Measurements from ENCODE around the gene RGS16. TPM values are rescaled to one million over a fixed set of nuclear protein-coding genes. Genes with fewer than 3 reads are reported as not detected.

Gene RGS16
- total and polyA plus RNA-seq, 4 donors, result 0.54 to 2.7 (median 0.83) TPM

DNA sequence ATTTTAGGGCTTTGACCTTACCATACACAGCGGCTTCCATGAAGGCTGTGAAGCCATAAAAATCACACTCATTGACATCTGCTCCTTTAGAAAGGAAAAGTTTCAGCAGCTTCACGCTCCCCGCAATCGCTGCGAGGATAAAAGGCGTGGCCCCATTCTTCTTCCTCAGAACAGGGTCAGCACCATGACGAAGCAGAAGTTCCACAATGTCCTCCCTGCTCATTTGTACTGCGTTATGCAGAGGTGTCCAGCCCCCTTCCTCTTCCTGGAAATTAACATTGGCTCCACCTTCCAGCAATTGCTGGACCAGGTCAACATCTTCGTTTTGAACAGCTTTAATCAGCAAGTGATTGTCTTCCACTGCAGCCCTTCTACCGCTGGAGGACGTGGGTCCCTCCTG is 17.8 kb downstream of the RGS16 start:
- no peak for TF ChIP-seq YY1 (IDR thresholded peaks at IDR 0.05)
- TF ChIP-seq HNF4A (conservative IDR thresholded peaks at IDR 0.05), result no peak
- no peak for TF ChIP-seq TAF1 (conservative IDR thresholded peaks at IDR 0.05)
- TF ChIP-seq, protein P1, sequence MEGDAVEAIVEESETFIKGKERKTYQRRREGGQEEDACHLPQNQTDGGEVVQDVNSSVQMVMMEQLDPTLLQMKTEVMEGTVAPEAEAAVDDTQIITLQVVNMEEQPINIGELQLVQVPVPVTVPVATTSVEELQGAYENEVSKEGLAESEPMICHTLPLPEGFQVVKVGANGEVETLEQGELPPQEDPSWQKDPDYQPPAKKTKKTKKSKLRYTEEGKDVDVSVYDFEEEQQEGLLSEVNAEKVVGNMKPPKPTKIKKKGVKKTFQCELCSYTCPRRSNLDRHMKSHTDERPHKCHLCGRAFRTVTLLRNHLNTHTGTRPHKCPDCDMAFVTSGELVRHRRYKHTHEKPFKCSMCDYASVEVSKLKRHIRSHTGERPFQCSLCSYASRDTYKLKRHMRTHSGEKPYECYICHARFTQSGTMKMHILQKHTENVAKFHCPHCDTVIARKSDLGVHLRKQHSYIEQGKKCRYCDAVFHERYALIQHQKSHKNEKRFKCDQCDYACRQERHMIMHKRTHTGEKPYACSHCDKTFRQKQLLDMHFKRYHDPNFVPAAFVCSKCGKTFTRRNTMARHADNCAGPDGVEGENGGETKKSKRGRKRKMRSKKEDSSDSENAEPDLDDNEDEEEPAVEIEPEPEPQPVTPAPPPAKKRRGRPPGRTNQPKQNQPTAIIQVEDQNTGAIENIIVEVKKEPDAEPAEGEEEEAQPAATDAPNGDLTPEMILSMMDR (IDR thresholded peaks at IDR 0.05; ENCODE audit: low read depth, low read length, missing input control), result no peak
- TF ChIP-seq, protein P2, sequence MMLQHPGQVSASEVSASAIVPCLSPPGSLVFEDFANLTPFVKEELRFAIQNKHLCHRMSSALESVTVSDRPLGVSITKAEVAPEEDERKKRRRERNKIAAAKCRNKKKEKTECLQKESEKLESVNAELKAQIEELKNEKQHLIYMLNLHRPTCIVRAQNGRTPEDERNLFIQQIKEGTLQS (IDR thresholded peaks at IDR 0.05), result no peak
- TF ChIP-seq RAD21 (IDR thresholded peaks at IDR 0.05), result no peak
- Histone ChIP-seq H3K4me1 (ENCODE audit: control insufficient read depth in 4 of 4, insufficient read depth in 4 of 4, low read length in 3 of 4) (peaks cover 0 to 12% (median 0%) of the 10 kb centered on the region in 4 donors), H3K27ac (ENCODE audit: low read depth in 1 of 2, low read length in 2 of 2) (no peak overlapping the region), H3K36me3 (ENCODE audit: control insufficient read depth in 4 of 4, insufficient read depth in 3 of 4, low read depth in 1 of 4, low read length in 3 of 4) (peaks cover 0 to 6% (median 2%) of the 10 kb centered on the region in 4 donors), H3K27me3 (ENCODE audit: control insufficient read depth in 4 of 4, insufficient read depth in 4 of 4, low read length in 3 of 4) (no peaks in the 10 kb centered on the region), H3K9ac (ENCODE audit: low read depth in 1 of 2, low read length in 2 of 2) (no peak overlapping the region), H3K4me3 (ENCODE audit: low read depth in 1 of 3, low read length in 3 of 3) (no peak overlapping the region), H3K9me3 (ENCODE audit: control insufficient read depth in 4 of 4, low read length in 3 of 4) (no peaks in the 10 kb centered on the region)
- no peak for DNase-seq (ENCODE audit: low spot score)
- WGBS, result 95% methylated on average over 11 of the region's 11 CpGs

DNA sequence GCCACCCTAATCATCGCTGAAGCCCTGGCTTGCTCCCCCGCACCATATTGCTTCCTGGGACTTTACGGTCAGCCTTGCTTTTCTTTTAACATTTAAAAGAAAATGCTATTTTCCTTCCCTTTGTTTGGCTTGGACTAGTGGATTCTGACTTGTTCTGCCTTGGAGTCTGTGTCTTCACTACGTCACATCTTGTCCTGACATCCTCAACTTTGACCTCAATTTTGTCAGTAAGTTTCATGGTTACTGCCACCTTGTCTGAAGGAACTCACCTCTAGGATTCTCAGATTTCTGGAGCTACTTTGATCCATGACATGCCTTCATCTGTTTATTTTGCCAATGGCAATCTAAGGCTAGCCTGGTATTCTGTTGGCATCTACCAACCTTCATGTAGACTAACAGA is 19.4 kb downstream of the RGS16 start:
- Histone ChIP-seq H3K9me3 (ENCODE audit: control insufficient read depth in 4 of 4, low read length in 3 of 4) (no peaks in the 10 kb centered on the region), H3K27me3 (ENCODE audit: control insufficient read depth in 4 of 4, insufficient read depth in 4 of 4, low read length in 3 of 4) (no peaks in the 10 kb centered on the region), H3K9ac (ENCODE audit: low read depth in 1 of 2, low read length in 2 of 2) (no peak overlapping the region), H3K4me3 (ENCODE audit: low read depth in 1 of 3, low read length in 3 of 3) (no peak overlapping the region), H3K36me3 (ENCODE audit: control insufficient read depth in 4 of 4, insufficient read depth in 3 of 4, low read depth in 1 of 4, low read length in 3 of 4) (peaks cover 0 to 18% (median 11%) of the 10 kb centered on the region in 4 donors), H3K4me1 (ENCODE audit: control insufficient read depth in 4 of 4, insufficient read depth in 4 of 4, low read length in 3 of 4) (peaks cover 0 to 12% (median 0%) of the 10 kb centered on the region in 4 donors), H3K27ac (ENCODE audit: low read depth in 1 of 2, low read length in 2 of 2) (no peak overlapping the region)
- TF ChIP-seq RXRA (IDR thresholded peaks at IDR 0.05) (no peak), FOXA1 (IDR thresholded peaks at IDR 0.05) (no peak), EGR1 (IDR thresholded peaks at IDR 0.05; ENCODE audit: low read depth in 2 of 2) (no peak), HNF4A (conservative IDR thresholded peaks at IDR 0.05) (no peak), YY1 (IDR thresholded peaks at IDR 0.05) (no peak), TAF1 (conservative IDR thresholded peaks at IDR 0.05) (no peak), JUND (IDR thresholded peaks at IDR 0.05) (no peak), RAD21 (IDR thresholded peaks at IDR 0.05) (no peak), FOXA2 (IDR thresholded peaks at IDR 0.05) (no peak), HNF4G (IDR thresholded peaks at IDR 0.05) (no peak), SP1 (IDR thresholded peaks at IDR 0.05) (no peak), GABPA (IDR thresholded peaks at IDR 0.05 in 1 of 2, conservative IDR thresholded peaks at IDR 0.05 in 1 of 2) (no peak), NR2F2 (IDR thresholded peaks at IDR 0.05) (no peak)
- TF ChIP-seq, protein P3, sequence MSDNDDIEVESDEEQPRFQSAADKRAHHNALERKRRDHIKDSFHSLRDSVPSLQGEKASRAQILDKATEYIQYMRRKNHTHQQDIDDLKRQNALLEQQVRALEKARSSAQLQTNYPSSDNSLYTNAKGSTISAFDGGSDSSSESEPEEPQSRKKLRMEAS (IDR thresholded peaks at IDR 0.05), result no peak
- TF ChIP-seq, protein P4, sequence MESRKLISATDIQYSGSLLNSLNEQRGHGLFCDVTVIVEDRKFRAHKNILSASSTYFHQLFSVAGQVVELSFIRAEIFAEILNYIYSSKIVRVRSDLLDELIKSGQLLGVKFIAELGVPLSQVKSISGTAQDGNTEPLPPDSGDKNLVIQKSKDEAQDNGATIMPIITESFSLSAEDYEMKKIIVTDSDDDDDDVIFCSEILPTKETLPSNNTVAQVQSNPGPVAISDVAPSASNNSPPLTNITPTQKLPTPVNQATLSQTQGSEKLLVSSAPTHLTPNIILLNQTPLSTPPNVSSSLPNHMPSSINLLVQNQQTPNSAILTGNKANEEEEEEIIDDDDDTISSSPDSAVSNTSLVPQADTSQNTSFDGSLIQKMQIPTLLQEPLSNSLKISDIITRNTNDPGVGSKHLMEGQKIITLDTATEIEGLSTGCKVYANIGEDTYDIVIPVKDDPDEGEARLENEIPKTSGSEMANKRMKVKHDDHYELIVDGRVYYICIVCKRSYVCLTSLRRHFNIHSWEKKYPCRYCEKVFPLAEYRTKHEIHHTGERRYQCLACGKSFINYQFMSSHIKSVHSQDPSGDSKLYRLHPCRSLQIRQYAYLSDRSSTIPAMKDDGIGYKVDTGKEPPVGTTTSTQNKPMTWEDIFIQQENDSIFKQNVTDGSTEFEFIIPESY (IDR thresholded peaks at IDR 0.05), result no peak
- TF ChIP-seq, protein P2 (IDR thresholded peaks at IDR 0.05), result no peak
- TF ChIP-seq, protein P5, sequence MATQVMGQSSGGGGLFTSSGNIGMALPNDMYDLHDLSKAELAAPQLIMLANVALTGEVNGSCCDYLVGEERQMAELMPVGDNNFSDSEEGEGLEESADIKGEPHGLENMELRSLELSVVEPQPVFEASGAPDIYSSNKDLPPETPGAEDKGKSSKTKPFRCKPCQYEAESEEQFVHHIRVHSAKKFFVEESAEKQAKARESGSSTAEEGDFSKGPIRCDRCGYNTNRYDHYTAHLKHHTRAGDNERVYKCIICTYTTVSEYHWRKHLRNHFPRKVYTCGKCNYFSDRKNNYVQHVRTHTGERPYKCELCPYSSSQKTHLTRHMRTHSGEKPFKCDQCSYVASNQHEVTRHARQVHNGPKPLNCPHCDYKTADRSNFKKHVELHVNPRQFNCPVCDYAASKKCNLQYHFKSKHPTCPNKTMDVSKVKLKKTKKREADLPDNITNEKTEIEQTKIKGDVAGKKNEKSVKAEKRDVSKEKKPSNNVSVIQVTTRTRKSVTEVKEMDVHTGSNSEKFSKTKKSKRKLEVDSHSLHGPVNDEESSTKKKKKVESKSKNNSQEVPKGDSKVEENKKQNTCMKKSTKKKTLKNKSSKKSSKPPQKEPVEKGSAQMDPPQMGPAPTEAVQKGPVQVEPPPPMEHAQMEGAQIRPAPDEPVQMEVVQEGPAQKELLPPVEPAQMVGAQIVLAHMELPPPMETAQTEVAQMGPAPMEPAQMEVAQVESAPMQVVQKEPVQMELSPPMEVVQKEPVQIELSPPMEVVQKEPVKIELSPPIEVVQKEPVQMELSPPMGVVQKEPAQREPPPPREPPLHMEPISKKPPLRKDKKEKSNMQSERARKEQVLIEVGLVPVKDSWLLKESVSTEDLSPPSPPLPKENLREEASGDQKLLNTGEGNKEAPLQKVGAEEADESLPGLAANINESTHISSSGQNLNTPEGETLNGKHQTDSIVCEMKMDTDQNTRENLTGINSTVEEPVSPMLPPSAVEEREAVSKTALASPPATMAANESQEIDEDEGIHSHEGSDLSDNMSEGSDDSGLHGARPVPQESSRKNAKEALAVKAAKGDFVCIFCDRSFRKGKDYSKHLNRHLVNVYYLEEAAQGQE (IDR thresholded peaks at IDR 0.05), result no peak
- TF ChIP-seq, protein P1 (IDR thresholded peaks at IDR 0.05; ENCODE audit: low read depth, low read length, missing input control), result no peak
- WGBS, result 96% methylated on average over 4 of the region's 4 CpGs
- no peak for DNase-seq (ENCODE audit: low spot score)
